WI38 (cell line): ENCODE data around the gene E2F8.
A peak's percentile ranks its signal among the peaks of the same experiment; 100 is the strongest.

ENCODE experiments used
- H3K4me3 ChIP-seq: 2 replicates; pipeline ENCODE4 v1.5.1; 2011; ENCODE audit warnings: low read depth, mild to moderate bottlenecking, control low read depth, low read length
- CTCF ChIP-seq: IDR thresholded peaks from 2 replicates; pipeline ENCODE4 v1.5.1; 2012; ENCODE audit warnings: low read depth, mild to moderate bottlenecking, control low read depth, low read length

Gene E2F8

GRCh38 chr11:19243143-19243542 lies 2.4 kb upstream of the E2F8 start:
- TF ChIP-seq CTCF = no peak
- no peak overlapping the region for H3K4me3 ChIP-seq

GRCh38 chr11:19242179-19242932 lies 1.6 kb upstream of the E2F8 start:
- H3K4me3 ChIP-seq = peak overlapping the region; percentile 74
- no peak for TF ChIP-seq CTCF

- H3K4me3 ChIP-seq = peak overlapping the region; percentile 74
- no peak for TF ChIP-seq CTCF
Observed at GRCh38 chr11:19241260-19242178, 774 bp upstream of the E2F8 start.

GRCh38 chr11:19239039-19239438 lies 1.7 kb downstream of the E2F8 start:
- no peak for TF ChIP-seq CTCF
- no peak overlapping the region for H3K4me3 ChIP-seq

GRCh38 chr11:19237813-19238212 lies 2.9 kb downstream of the E2F8 start:
- TF ChIP-seq CTCF = no peak
- no peak overlapping the region for H3K4me3 ChIP-seq

- no peak overlapping the region for H3K4me3 ChIP-seq
- no peak for TF ChIP-seq CTCF
Observed at GRCh38 chr11:19237381-19237780, 3.4 kb downstream of the E2F8 start.
